CD14-positive monocyte (primary cell): ENCODE results near the gene PLCH1. TPM values are rescaled to one million over a fixed set of nuclear protein-coding genes. Genes with fewer than 3 reads are reported as not detected.

Experiments used
- DNase-seq, 3 donors: peaks; one replicate each; pipeline ENCODE4 v3.0.0-alpha.2; 2011 to 2022
- H2AFZ ChIP-seq: 2 replicates; pipeline ENCODE4 v1.6.0; 2012; ENCODE audit warnings: mild to moderate bottlenecking, low read depth, low read length, inconsistent platforms; ENCODE audit not compliant: insufficient read depth, poor library complexity, severe bottlenecking
- H3K27ac ChIP-seq, 2 donors: 1 replicate in 1 of 2; 2 replicates in 1 of 2; pipeline ENCODE4 v1.5.1; 2012 to 2013; ENCODE audit warnings: low read length in 2 of 2, control low read depth in 1 of 2, inconsistent platforms in 1 of 2, low read depth in 1 of 2, mild to moderate bottlenecking in 1 of 2
- H3K27me3 ChIP-seq, 2 donors: one replicate each; pipeline versions ENCODE4 v1.6.0 to v1.6.1; 2011 to 2013; ENCODE audit warnings: low read length in 2 of 2; ENCODE audit not compliant: control insufficient read depth in 2 of 2, insufficient read depth in 2 of 2
- H3K36me3 ChIP-seq, 2 donors: replicated peaks in 1 of 2; 1 replicate in 1 of 2; 2 replicates in 1 of 2; pipeline versions ENCODE4 v1.5.1 to v1.6.1; 2012 to 2013; ENCODE audit warnings: low read length in 2 of 2, control low read depth in 1 of 2, inconsistent platforms in 1 of 2, mild to moderate bottlenecking in 1 of 2; ENCODE audit not compliant: insufficient read depth in 2 of 2, control insufficient read depth in 1 of 2
- H3K4me1 ChIP-seq, 2 donors: 1 replicate in 1 of 2; 2 replicates in 1 of 2; pipeline versions ENCODE4 v1.5.1 to v1.6.1; 2012 to 2013; ENCODE audit warnings: low read length in 2 of 2, control low read depth in 1 of 2, inconsistent platforms in 1 of 2, mild to moderate bottlenecking in 1 of 2, moderate library complexity in 1 of 2; ENCODE audit not compliant: insufficient read depth in 2 of 2, control insufficient read depth in 1 of 2
- H3K4me2 ChIP-seq: replicated peaks from 2 replicates; pipeline ENCODE3; 2012; ENCODE audit warnings: low read length, moderate library complexity, mild to moderate bottlenecking; ENCODE audit not compliant: poor library complexity, severe bottlenecking; ENCODE audit errors: extremely low read depth
- H3K4me3 ChIP-seq, 3 experiments: fragments of 200-600 bp in 1 of 3; sonication (generic) in 1 of 3; replicated peaks in 1 of 3; 1 replicate in 2 of 3; 2 replicates in 1 of 3; pipeline ENCODE4 v1.5.1; 2011 to 2013; ENCODE audit warnings: low read length in 3 of 3, mild to moderate bottlenecking in 3 of 3, control low read depth in 2 of 3, low read depth in 2 of 3, inconsistent platforms in 1 of 3, moderate library complexity in 1 of 3
- H3K79me2 ChIP-seq: 2 replicates; pipeline ENCODE4 v1.6.0; 2012; ENCODE audit warnings: mild to moderate bottlenecking, control low read depth, inconsistent platforms, low read length, moderate library complexity; ENCODE audit not compliant: insufficient read depth
- H3K9ac ChIP-seq: 2 replicates; pipeline ENCODE4 v1.6.0; 2017; ENCODE audit warnings: low read length, mild to moderate bottlenecking; ENCODE audit not compliant: insufficient read depth, poor library complexity, severe bottlenecking
- H3K9me3 ChIP-seq, 2 donors: replicated peaks in 1 of 2; 1 replicate in 1 of 2; 2 replicates in 1 of 2; pipeline versions ENCODE4 v1.5.1 to v1.6.1; 2012 to 2013; ENCODE audit warnings: low read length in 2 of 2, control low read depth in 1 of 2; ENCODE audit not compliant: control insufficient read depth in 1 of 2, insufficient read depth in 1 of 2
- H4K20me1 ChIP-seq: 2 replicates; pipeline ENCODE4 v1.6.0; 2012; ENCODE audit warnings: mild to moderate bottlenecking, low read length, control low read depth, moderate library complexity; ENCODE audit not compliant: insufficient read depth
- H3K27ac Mint-ChIP-seq, 7 donors: one replicate each; pipeline ENCODE4 v1.8.0; 2020; ENCODE audit warnings: mild to moderate bottlenecking in 7 of 7, mixed read lengths in 7 of 7, moderate library complexity in 6 of 7, inconsistent platforms in 2 of 7
- H3K27me3 Mint-ChIP-seq, 3 donors: one replicate each; pipeline ENCODE4 v1.8.0; 2021 to 2022; ENCODE audit warnings: low read depth in 3 of 3, mild to moderate bottlenecking in 3 of 3, mixed read lengths in 3 of 3, moderate library complexity in 3 of 3, inconsistent platforms in 1 of 3
- H3K36me3 Mint-ChIP-seq, 2 donors: one replicate each; pipeline ENCODE4 v1.8.0; 2020; ENCODE audit warnings: mixed read lengths in 2 of 2, inconsistent platforms in 1 of 2, mild to moderate bottlenecking in 1 of 2
- H3K4me1 Mint-ChIP-seq: one replicate; pipeline ENCODE4 v1.8.0; 2020; ENCODE audit warnings: mild to moderate bottlenecking, mixed read lengths
- H3K4me3 Mint-ChIP-seq, 2 donors: one replicate each; pipeline ENCODE4 v1.8.0; 2020; ENCODE audit warnings: mild to moderate bottlenecking in 2 of 2, mixed read lengths in 2 of 2, moderate library complexity in 1 of 2
- H3K9me3 Mint-ChIP-seq, 7 donors: one replicate each; pipeline ENCODE4 v1.8.0; 2020 to 2022; ENCODE audit warnings: mixed read lengths in 7 of 7, mild to moderate bottlenecking in 6 of 7, moderate library complexity in 6 of 7, inconsistent platforms in 2 of 7
- CTCF ChIP-seq: fragments of 200-600 bp; IDR thresholded peaks from one replicate; pipeline ENCODE4 v1.8.0; 2022; ENCODE audit warnings: antibody characterized with exemption, mild to moderate bottlenecking
- WGBS: methylation state at CpG from one replicate; pipeline ENCODE4 v1.1.5; 2013; ENCODE audit warnings: missing lambda C conversion rate; ENCODE audit not compliant: insufficient coverage; 5-methylcytosine and 5-hydroxymethylcytosine counted together
- intact Hi-C, 2 donors: fragments of 100-400 bp; cut with micrococcal nuclease; formaldehyde crosslinking; loops; one replicate each; pipeline versions ENCODE4 v1.15.0 to v1.15.1; 2023
- polyA plus RNA-seq, 3 donors: library from polyadenylated mRNA; depleted of rRNA in 1 of 3; unstranded in 2 of 3; stranded (reverse) in 1 of 3; fragments of 300-500 nt in 2 of 3; fragments of >200 nt in 1 of 3; fragmentation: Illumina TruSeq in 2 of 3; gene quantifications; 1 replicate in 2 of 3; 2 replicates in 1 of 3; pipeline ENCODE4 v1.2.3, GENCODE V29; 2012 to 2021

The PLCH1 gene
- polyA plus RNA-seq, 3 donors, result not detected

GRCh38 chr3:155598671-155599070, 146.2 kb downstream of the PLCH1 start:
- Mint-ChIP-seq H3K4me1 (no peaks in the 10 kb centered on the region), H3K4me3 (no peak overlapping the region), H3K27ac (no peak overlapping the region), H3K27me3 (peaks cover 0 to 1% (median 0%) of the 10 kb centered on the region in 3 donors), H3K36me3 (no peaks in the 10 kb centered on the region), H3K9me3 (no peaks in the 10 kb centered on the region)
- no peaks in the 10 kb centered on the region for H3K4me1 ChIP-seq
- 80% methylated on average over 1 of the region's 3 CpGs for WGBS
- no peak overlapping the region for H3K4me2 ChIP-seq
- H3K79me2 ChIP-seq, result no peaks in the 10 kb centered on the region
- no peak overlapping the region for H3K9ac ChIP-seq
- H2AFZ ChIP-seq, result no peak overlapping the region
- no peak overlapping the region for H3K27ac ChIP-seq
- intact Hi-C loops, result no loop called here
- no peaks in the 10 kb centered on the region for H3K27me3 ChIP-seq
- H3K4me3 ChIP-seq, result no peak overlapping the region
- TF ChIP-seq CTCF, result no peak
- H3K9me3 ChIP-seq, result no peaks in the 10 kb centered on the region
- DNase-seq, result no peak
- H3K36me3 ChIP-seq, result no peaks in the 10 kb centered on the region
- H4K20me1 ChIP-seq, result no peaks in the 10 kb centered on the region

GRCh38 chr3:155596615-155597014, 148.3 kb downstream of the PLCH1 start:
- H3K27me3 Mint-ChIP-seq, result peaks cover 0 to 5% (median 4%) of the 10 kb centered on the region in 3 donors
- no peaks in the 10 kb centered on the region for H3K36me3 Mint-ChIP-seq
- Histone ChIP-seq H3K9ac (no peak overlapping the region), H4K20me1 (no peaks in the 10 kb centered on the region), H3K27ac (no peak overlapping the region), H3K79me2 (no peaks in the 10 kb centered on the region), H3K27me3 (no peaks in the 10 kb centered on the region), H3K4me1 (no peaks in the 10 kb centered on the region), H2AFZ (no peak overlapping the region), H3K4me2 (no peak overlapping the region), H3K9me3 (no peaks in the 10 kb centered on the region), H3K36me3 (no peaks in the 10 kb centered on the region), H3K4me3 (no peak overlapping the region)
- no peak overlapping the region for H3K4me3 Mint-ChIP-seq
- DNase-seq, result no peak
- H3K4me1 Mint-ChIP-seq, result no peaks in the 10 kb centered on the region
- intact Hi-C loops, result no loop called here
- no peaks in the 10 kb centered on the region for H3K9me3 Mint-ChIP-seq
- H3K27ac Mint-ChIP-seq, result no peak overlapping the region
- TF ChIP-seq CTCF, result no peak
